AG10803 (cell line): ENCODE data around the gene POLA1.

Experiments
- DNase-seq: peaks from one replicate; pipeline ENCODE4 v3.0.0; 2010; ENCODE audit warnings: low read depth
- H3K4me3 ChIP-seq: 2 replicates; pipeline ENCODE4 v1.5.1; 2011; ENCODE audit warnings: mild to moderate bottlenecking, low read length, control low read depth
- TF ChIP-seq, protein P1 (sequence below): conservative IDR thresholded peaks from 2 replicates; pipeline ENCODE4 v1.5.1; 2011; ENCODE audit warnings: mild to moderate bottlenecking, low read length, control low read depth, inconsistent platforms

Gene POLA1

DNA sequence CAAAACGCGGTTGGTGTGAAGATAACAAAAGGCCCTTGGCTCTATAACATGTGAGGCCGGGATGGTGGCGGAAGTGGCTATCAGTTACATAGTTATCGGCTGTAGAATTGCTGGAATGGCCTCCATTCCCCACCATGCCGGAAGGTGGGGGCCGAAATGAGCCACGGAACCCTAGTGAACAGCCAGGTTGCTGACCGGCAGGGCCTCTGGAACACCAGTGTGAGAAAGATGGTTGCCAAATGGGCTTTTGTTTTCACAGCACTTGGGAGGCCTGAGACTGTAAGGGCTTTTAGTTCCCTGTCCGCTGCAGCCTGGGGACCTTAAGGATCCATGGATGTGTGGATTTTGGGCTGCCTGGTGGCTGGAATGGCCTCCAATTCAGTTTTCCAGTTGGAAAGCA, 345.3 kb downstream of the POLA1 start:
- no peak for DNase-seq
- TF ChIP-seq, protein P1, sequence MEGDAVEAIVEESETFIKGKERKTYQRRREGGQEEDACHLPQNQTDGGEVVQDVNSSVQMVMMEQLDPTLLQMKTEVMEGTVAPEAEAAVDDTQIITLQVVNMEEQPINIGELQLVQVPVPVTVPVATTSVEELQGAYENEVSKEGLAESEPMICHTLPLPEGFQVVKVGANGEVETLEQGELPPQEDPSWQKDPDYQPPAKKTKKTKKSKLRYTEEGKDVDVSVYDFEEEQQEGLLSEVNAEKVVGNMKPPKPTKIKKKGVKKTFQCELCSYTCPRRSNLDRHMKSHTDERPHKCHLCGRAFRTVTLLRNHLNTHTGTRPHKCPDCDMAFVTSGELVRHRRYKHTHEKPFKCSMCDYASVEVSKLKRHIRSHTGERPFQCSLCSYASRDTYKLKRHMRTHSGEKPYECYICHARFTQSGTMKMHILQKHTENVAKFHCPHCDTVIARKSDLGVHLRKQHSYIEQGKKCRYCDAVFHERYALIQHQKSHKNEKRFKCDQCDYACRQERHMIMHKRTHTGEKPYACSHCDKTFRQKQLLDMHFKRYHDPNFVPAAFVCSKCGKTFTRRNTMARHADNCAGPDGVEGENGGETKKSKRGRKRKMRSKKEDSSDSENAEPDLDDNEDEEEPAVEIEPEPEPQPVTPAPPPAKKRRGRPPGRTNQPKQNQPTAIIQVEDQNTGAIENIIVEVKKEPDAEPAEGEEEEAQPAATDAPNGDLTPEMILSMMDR, result no peak
- no peak overlapping the region for H3K4me3 ChIP-seq

DNA sequence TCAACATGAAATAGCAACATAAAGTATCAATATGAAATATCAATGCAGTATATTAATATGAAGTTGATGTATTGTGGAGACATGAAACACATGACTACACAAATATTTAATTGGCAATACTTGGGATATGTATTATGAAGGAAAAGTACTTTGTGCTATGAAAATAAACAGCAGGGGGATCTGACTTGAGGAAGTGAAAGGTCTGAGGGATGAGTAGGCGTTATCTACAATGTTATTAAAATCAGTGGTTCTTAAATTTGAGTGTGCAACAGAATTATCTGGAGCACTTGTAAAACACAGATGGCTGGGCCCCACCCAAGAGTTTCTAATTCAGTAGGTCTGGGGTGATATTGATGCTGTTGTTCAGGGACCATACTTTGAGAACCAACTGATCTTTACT, 349.5 kb downstream of the POLA1 start:
- H3K4me3 ChIP-seq, result no peak overlapping the region
- TF ChIP-seq, protein P1, result no peak
- no peak for DNase-seq
